Panc1 (cell line): ENCODE results near the gene STRADA. TPM values are rescaled to one million over a fixed set of nuclear protein-coding genes. Genes with fewer than 3 reads are reported as not detected.

ENCODE experiments used
- ATAC-seq: fragments of 200-7000 bp; cut with Tn5 transposase; 2 replicates; pipeline ENCODE4 v1.9.1; 2020; ENCODE audit warnings: mild to moderate bottlenecking, moderate library complexity
- BruUV-seq: library from RNA; stranded (reverse); fragments of 400-500 nt; replicated peaks from 2 replicates; lab custom pipeline; 2021; lab: Mats Ljungman, UMichigan
- CTCF ChIA-PET: fragments of 300-600 bp; sonication (Branson Sonifier 250); formaldehyde crosslinking; loops from one replicate; lab custom pipeline; 2022; ENCODE audit warnings: antibody characterized with exemption; lab: Charles Lee
- POLR2A ChIA-PET: fragments of 300-600 bp; sonication (Branson Sonifier 250); formaldehyde crosslinking; loops from one replicate; lab custom pipeline; 2022; ENCODE audit warnings: antibody characterized with exemption; lab: Charles Lee
- DNase-seq: peaks from one replicate; pipeline ENCODE4 v3.0.0-alpha.2; 2010; ENCODE audit warnings: low read depth, low spot score
- H3K27ac ChIP-seq: 2 replicates; pipeline ENCODE4 v1.5.1; 2011; ENCODE audit warnings: mild to moderate bottlenecking, low read length, inconsistent platforms
- H3K27me3 ChIP-seq: fragments of 200-500 bp; sonication (Bioruptor generic); 2 replicates; pipeline ENCODE4 v1.6.0; 2014; ENCODE audit warnings: low read length, inconsistent platforms; ENCODE audit not compliant: control insufficient read depth, insufficient read depth
- H3K36me3 ChIP-seq: fragments of 200-500 bp; sonication (Bioruptor generic); 2 replicates; pipeline ENCODE4 v1.5.1; 2014; ENCODE audit warnings: inconsistent platforms, mild to moderate bottlenecking, low read length, moderate library complexity; ENCODE audit not compliant: control insufficient read depth, insufficient read depth
- H3K4me1 ChIP-seq: 2 replicates; pipeline ENCODE4 v1.5.1; 2011; ENCODE audit warnings: inconsistent platforms, mild to moderate bottlenecking, low read length, moderate library complexity; ENCODE audit not compliant: control insufficient read depth, insufficient read depth
- H3K4me3 ChIP-seq, 2 experiments: 2 replicates each; pipeline ENCODE4 v1.5.1; 2011 to 2012; ENCODE audit warnings: low read depth in 2 of 2, low read length in 2 of 2, mild to moderate bottlenecking in 2 of 2, inconsistent platforms in 1 of 2, moderate library complexity in 1 of 2
- H3K9me3 ChIP-seq: fragments of 200-500 bp; sonication (Bioruptor generic); 2 replicates; pipeline ENCODE4 v1.5.1; 2014; ENCODE audit warnings: low read depth, mild to moderate bottlenecking, inconsistent platforms, low read length, moderate library complexity; ENCODE audit not compliant: control insufficient read depth, insufficient read depth
- CTCF ChIP-seq: fragments of 450-650 bp; IDR thresholded peaks from 2 replicates; pipeline ENCODE4 v1.5.1; 2017; ENCODE audit warnings: mild to moderate bottlenecking
- POLR2AphosphoS5 ChIP-seq: IDR thresholded peaks from 2 replicates; pipeline ENCODE4 v1.6.1; 2012; ENCODE audit warnings: mild to moderate bottlenecking, low read depth, low read length, moderate library complexity
- REST ChIP-seq, 2 experiments: IDR thresholded peaks; 2 replicates each; pipeline ENCODE4 v1.6.1; 2011 to 2012; ENCODE audit warnings: low read depth in 2 of 2, control low read depth in 1 of 2, low read length in 1 of 2, mild to moderate bottlenecking in 1 of 2, moderate library complexity in 1 of 2; ENCODE audit not compliant: insufficient read depth in 1 of 2
- SIN3A ChIP-seq: IDR thresholded peaks from 2 replicates; pipeline ENCODE4 v1.6.1; 2012; ENCODE audit warnings: low read depth, mild to moderate bottlenecking, low read length, moderate library complexity, borderline replicate concordance; ENCODE audit not compliant: insufficient read depth
- TCF7L2 ChIP-seq: IDR thresholded peaks from 2 replicates; pipeline ENCODE4 v1.6.1; 2011; ENCODE audit warnings: mild to moderate bottlenecking, low read depth, low read length, inconsistent platforms
- in situ Hi-C: cut with HindIII; loops from 2 replicates; pipeline ENCODE4 v1.10.0; 2016; ENCODE audit warnings: low sequenced_read_pairs, low pct_unique_long_range_greater_than_20kb
- intact Hi-C: fragments of 100-400 bp; cut with micrococcal nuclease; formaldehyde crosslinking; loops from one replicate; pipeline ENCODE4 v1.10.0; 2022; ENCODE audit not compliant: unreplicated experiment
- total RNA-seq: library from RNA; stranded (reverse); gene quantifications from one replicate; pipeline ENCODE4 v1.2.1, GENCODE V29; 2021; ENCODE audit not compliant: unreplicated experiment

The STRADA gene
- total RNA-seq, 1 experiment from 2014 or later, result 26.0 TPM

GRCh38 chr17:63786971-63787711 is 45.5 kb upstream of the STRADA start:
- no peak for DNase-seq
- ChIA-PET CTCF (no interaction called here), POLR2A (no interaction called here)
- Histone ChIP-seq H3K4me1 (no peaks in the 10 kb centered on the region), H3K9me3 (no peaks in the 10 kb centered on the region), H3K4me3 (no peak overlapping the region), H3K27me3 (no peaks in the 10 kb centered on the region), H3K27ac (no peak overlapping the region), H3K36me3 (peaks cover 10% of the 10 kb centered on the region; the same call in 1 of the 2 replicates)
- intact Hi-C loops, result no loop called here
- no TSS peak for BruUV-seq
- no peak for TF ChIP-seq SIN3A
- no peak for TF ChIP-seq CTCF
- TF ChIP-seq REST (IDR thresholded peaks at IDR 0.05; ENCODE audit: insufficient read depth in 1 of 2, low read depth in 2 of 2, low read length in 1 of 2), result no peak
- no peak for TF ChIP-seq TCF7L2
- no peak for TF ChIP-seq POLR2AphosphoS5
- in situ Hi-C loops, result no loop called here
- no peak for ATAC-seq

- no peaks in the 10 kb centered on the region for H3K27me3 ChIP-seq
- intact Hi-C loops, result no loop called here
- in situ Hi-C loops, result no loop called here
- DNase-seq (no peak), ATAC-seq (no peak)
- no peaks in the 10 kb centered on the region for H3K4me1 ChIP-seq
- TF ChIP-seq TCF7L2 (no peak), REST (IDR thresholded peaks at IDR 0.05; ENCODE audit: insufficient read depth in 1 of 2, low read depth in 2 of 2, low read length in 1 of 2) (no peak), SIN3A (no peak), POLR2AphosphoS5 (no peak), CTCF (no peak)
- BruUV-seq, result no TSS peak
- H3K9me3 ChIP-seq, result no peaks in the 10 kb centered on the region
- CTCF ChIA-PET, result no interaction called here
- peaks cover 6% of the 10 kb centered on the region; the same call in 1 of the 2 replicates for H3K36me3 ChIP-seq
- H3K4me3 ChIP-seq, result no peak overlapping the region
- H3K27ac ChIP-seq, result no peak overlapping the region
- POLR2A ChIA-PET, result no interaction called here
Measured at GRCh38 chr17:63786117-63786516, 44.5 kb upstream of the STRADA start.
